ENCODE results near the gene KCNJ5.
A peak's percentile ranks its signal among the peaks of the same experiment; 100 is the strongest.

Gene KCNJ5

DNA sequence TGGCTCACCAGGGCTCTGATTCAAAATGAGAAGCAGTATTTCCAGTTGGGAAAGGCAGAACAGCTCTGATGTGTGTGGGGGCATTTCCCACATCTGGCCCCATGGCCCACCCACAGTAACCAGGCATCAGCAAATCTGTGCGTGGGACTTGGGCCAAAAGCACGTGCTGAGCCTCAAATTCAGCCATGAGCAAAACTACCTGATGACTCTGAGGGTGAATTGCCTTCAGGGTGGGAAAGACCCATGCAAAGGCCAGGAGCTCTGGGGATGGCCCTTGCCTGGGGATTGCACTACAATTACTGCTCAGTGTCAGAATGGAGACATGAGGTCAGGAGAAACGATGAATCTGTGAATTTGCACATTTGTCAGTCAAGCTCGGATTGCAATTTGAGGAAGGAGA, 30.6 kb downstream of the KCNJ5 start:
- H3K4me1 ChIP-seq (ENCODE audit: control insufficient read depth in 2 of 2, insufficient read depth in 2 of 2, low read length in 2 of 2): no peaks in the 10 kb centered on the region
- H3K9ac ChIP-seq (ENCODE audit: low read depth in 1 of 2, low read length in 2 of 2): no peak overlapping the region
- no peaks in the 10 kb centered on the region for H3K9me3 ChIP-seq (ENCODE audit: control insufficient read depth in 2 of 2, low read length in 2 of 2)
- no peak overlapping the region for H3K27ac ChIP-seq (ENCODE audit: low read depth in 2 of 2, low read length in 2 of 2)
- no peak overlapping the region for H3K4me3 ChIP-seq (ENCODE audit: low read length in 2 of 2)
- no peaks in the 10 kb centered on the region for H3K36me3 ChIP-seq (ENCODE audit: control insufficient read depth in 2 of 2, insufficient read depth in 2 of 2, low read length in 2 of 2)
- no peaks in the 10 kb centered on the region for H3K27me3 ChIP-seq (ENCODE audit: control insufficient read depth in 2 of 2, insufficient read depth in 2 of 2, low read length in 2 of 2)

DNA sequence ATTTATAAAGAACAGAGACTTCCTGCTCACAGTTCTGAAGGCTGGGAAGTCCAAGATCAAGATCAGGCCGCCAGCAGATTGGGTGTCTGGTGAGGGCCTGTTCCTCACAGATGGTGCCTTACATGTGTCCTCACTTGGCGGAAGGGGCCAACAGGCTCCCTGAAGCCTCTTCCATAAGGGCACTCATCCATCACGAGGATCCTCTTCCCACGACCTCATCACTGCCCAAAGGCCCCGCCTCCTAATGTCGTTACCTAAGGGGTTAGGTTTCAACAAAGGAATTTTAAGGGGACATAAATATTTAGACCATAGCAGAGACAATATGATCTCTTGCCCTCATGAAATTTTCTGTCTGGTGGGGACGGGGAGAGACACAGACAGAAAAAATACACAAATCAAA, 32.9 kb downstream of the KCNJ5 start:
- H3K27ac ChIP-seq (ENCODE audit: low read depth in 2 of 2, low read length in 2 of 2): no peak overlapping the region
- H3K27me3 ChIP-seq (ENCODE audit: control insufficient read depth in 2 of 2, insufficient read depth in 2 of 2, low read length in 2 of 2): no peaks in the 10 kb centered on the region
- H3K4me3 ChIP-seq (ENCODE audit: low read length in 2 of 2): no peak overlapping the region
- no peak overlapping the region for H3K9ac ChIP-seq (ENCODE audit: low read depth in 1 of 2, low read length in 2 of 2)
- H3K9me3 ChIP-seq (ENCODE audit: control insufficient read depth in 2 of 2, low read length in 2 of 2): no peaks in the 10 kb centered on the region
- no peaks in the 10 kb centered on the region for H3K36me3 ChIP-seq (ENCODE audit: control insufficient read depth in 2 of 2, insufficient read depth in 2 of 2, low read length in 2 of 2)
- no peaks in the 10 kb centered on the region for H3K4me1 ChIP-seq (ENCODE audit: control insufficient read depth in 2 of 2, insufficient read depth in 2 of 2, low read length in 2 of 2)

DNA sequence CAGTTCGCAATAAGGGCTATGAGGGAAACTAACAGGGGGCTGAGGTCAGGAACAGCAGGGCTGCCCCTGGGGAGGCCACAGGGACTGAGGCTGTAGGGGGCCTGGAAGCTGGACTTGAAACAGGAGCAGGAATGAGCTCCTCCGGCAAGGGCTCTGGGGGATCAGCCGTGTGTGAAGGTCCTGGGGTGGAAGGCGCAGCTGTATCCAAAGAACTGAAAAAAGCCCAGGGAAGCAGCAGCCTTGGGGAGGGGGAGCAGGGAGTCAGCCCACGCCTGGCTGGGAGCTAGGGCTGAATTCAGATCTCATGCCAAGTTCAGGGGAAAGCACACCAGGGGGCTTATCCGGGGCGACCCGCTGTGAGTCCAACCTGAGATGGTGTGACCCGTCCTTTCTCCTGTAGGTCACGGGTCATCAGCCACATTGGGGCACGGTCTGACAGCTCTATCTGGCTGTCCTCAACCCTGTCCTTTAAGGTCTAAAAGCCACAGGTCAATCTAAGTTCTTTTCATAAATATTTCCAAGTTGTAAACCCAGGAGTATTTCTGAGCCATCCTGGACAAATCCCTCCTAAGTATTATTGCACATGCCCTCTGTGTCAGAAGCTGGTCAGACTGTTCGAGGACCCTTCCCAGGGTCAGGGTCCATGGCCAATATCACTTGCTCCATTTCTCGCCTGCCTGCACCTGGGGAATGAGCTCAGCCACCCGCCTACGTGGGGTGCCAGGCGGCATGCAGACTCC, 33.5 kb downstream of the KCNJ5 start:
- Histone ChIP-seq H3K27ac (ENCODE audit: low read depth in 2 of 2, low read length in 2 of 2) (no peak overlapping the region), H3K4me1 (ENCODE audit: control insufficient read depth in 2 of 2, insufficient read depth in 2 of 2, low read length in 2 of 2) (no peaks in the 10 kb centered on the region)

DNA sequence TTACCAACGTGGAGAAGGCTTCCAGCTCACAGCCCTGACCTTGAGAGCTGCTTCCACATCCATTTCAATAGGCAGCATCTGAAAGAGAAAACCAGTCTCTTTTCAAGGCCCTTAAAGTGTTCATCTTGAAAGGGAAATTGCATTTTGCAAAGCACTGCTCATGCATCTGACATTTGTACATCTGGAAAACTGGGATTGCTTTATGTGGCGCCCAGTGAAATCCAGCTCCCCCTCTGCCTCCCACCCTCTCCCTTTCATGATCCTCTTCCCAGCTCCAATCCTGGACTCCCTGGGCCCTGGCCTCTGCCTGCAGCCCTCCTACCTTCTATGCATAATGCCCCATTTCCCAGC, 34.1 kb downstream of the KCNJ5 start:
- no peak overlapping the region for H3K4me3 ChIP-seq (ENCODE audit: low read length in 2 of 2)
- no peaks in the 10 kb centered on the region for H3K36me3 ChIP-seq (ENCODE audit: control insufficient read depth in 2 of 2, insufficient read depth in 2 of 2, low read length in 2 of 2)
- H3K27me3 ChIP-seq (ENCODE audit: control insufficient read depth in 2 of 2, insufficient read depth in 2 of 2, low read length in 2 of 2): no peaks in the 10 kb centered on the region
- H3K9me3 ChIP-seq (ENCODE audit: control insufficient read depth in 2 of 2, low read length in 2 of 2): no peaks in the 10 kb centered on the region
- H3K9ac ChIP-seq (ENCODE audit: low read depth in 1 of 2, low read length in 2 of 2): no peak overlapping the region
- H3K4me1 ChIP-seq (ENCODE audit: control insufficient read depth in 2 of 2, insufficient read depth in 2 of 2, low read length in 2 of 2): no peaks in the 10 kb centered on the region
- H3K27ac ChIP-seq (ENCODE audit: low read depth in 2 of 2, low read length in 2 of 2): no peak overlapping the region

More for the DNA sequence above, 33.5 kb downstream of the KCNJ5 start:
- H3K27me3 ChIP-seq (ENCODE audit: control insufficient read depth in 2 of 2, insufficient read depth in 2 of 2, low read length in 2 of 2): no peaks in the 10 kb centered on the region
- H3K4me3 ChIP-seq (ENCODE audit: low read length in 2 of 2): no peak overlapping the region
- H3K36me3 ChIP-seq (ENCODE audit: control insufficient read depth in 2 of 2, insufficient read depth in 2 of 2, low read length in 2 of 2): no peaks in the 10 kb centered on the region
- no peak overlapping the region for H3K9ac ChIP-seq (ENCODE audit: low read depth in 1 of 2, low read length in 2 of 2)
- H3K9me3 ChIP-seq (ENCODE audit: control insufficient read depth in 2 of 2, low read length in 2 of 2): no peaks in the 10 kb centered on the region

DNA sequence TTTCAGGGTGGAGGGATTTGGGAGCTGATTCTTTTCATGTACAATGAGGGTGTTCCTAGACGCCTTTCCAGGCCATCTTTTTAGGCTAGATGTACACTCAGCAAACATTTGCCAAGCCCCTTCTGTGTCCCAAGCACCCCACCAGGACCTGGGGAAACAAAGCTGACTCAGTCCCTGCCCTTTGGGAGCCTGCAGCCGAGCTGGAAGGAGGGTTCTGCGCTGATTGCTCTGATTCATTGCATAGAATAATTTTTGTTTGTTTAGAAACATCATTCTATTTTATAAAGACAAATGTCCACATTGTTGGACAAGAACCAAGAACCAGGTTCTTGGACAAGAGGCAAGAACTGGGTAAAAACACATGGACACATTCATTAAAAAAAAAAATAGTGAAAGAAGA, 34.8 kb downstream of the KCNJ5 start:
- Histone ChIP-seq H3K9me3 (ENCODE audit: control insufficient read depth in 2 of 2, low read length in 2 of 2) (no peaks in the 10 kb centered on the region), H3K27ac (ENCODE audit: low read depth in 2 of 2, low read length in 2 of 2) (no peak overlapping the region), H3K4me1 (ENCODE audit: control insufficient read depth in 2 of 2, insufficient read depth in 2 of 2, low read length in 2 of 2) (no peaks in the 10 kb centered on the region), H3K27me3 (ENCODE audit: control insufficient read depth in 2 of 2, insufficient read depth in 2 of 2, low read length in 2 of 2) (no peaks in the 10 kb centered on the region), H3K36me3 (ENCODE audit: control insufficient read depth in 2 of 2, insufficient read depth in 2 of 2, low read length in 2 of 2) (no peaks in the 10 kb centered on the region), H3K4me3 (ENCODE audit: low read length in 2 of 2) (no peak overlapping the region), H3K9ac (ENCODE audit: low read depth in 1 of 2, low read length in 2 of 2) (no peak overlapping the region)

DNA sequence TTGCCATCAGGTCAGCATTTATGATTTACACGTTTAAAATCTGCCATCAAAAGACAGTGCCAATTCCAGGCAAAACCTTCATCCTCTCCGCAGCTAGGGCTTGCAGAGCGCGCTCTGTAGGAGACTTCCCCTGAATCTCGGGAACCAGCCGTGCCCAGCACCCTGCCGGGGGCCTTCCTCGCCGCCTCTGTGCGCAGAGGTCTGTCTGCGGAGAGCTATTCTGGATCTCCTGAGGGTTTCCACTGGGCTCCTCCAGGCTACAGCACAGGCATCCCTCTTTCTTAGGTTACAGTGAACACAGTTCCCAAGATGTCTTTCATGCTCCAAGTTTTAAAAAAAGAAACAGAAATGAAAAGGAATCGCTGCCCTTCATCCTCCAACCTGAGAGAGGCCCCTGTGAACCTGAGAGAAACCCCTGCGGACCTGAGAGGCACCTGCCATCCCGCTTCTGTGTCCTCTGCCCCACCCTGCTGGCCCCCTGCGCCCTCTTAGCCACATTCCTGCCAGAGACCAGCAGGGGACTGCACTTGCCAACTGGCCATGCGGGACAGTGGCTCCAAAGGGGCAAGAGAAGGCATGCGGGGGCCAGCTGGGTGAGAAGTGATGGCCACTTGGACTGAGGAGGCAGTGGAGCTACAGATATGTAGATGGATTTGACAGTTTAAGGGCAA, 35.4 kb downstream of the KCNJ5 start:
- Histone ChIP-seq H3K27me3 (ENCODE audit: control insufficient read depth in 2 of 2, insufficient read depth in 2 of 2, low read length in 2 of 2) (no peaks in the 10 kb centered on the region), H3K4me3 (ENCODE audit: low read length in 2 of 2) (no peak overlapping the region)

DNA sequence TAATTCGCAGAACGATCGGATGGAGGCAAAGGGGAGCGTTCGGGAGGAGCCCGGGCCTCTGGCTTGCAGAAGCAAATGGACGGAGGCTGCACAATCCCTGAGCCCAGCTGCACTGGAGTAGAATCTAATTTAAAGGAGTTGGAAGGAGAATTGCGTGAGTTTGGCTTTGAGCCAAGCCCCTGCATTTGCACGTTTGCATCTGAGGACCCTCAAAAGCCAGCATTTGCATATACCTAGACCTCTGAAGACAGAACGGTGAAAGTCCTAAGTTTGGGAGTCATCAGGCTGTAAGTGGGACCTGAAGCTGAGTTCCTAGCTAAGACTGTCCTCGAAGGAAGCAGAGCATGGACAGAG, 35.9 kb downstream of the KCNJ5 start:
- Histone ChIP-seq H3K36me3 (ENCODE audit: control insufficient read depth in 2 of 2, insufficient read depth in 2 of 2, low read length in 2 of 2) (no peaks in the 10 kb centered on the region), H3K4me3 (ENCODE audit: low read length in 2 of 2) (no peak overlapping the region), H3K4me1 (ENCODE audit: control insufficient read depth in 2 of 2, insufficient read depth in 2 of 2, low read length in 2 of 2) (no peaks in the 10 kb centered on the region), H3K27me3 (ENCODE audit: control insufficient read depth in 2 of 2, insufficient read depth in 2 of 2, low read length in 2 of 2) (no peaks in the 10 kb centered on the region), H3K9me3 (ENCODE audit: control insufficient read depth in 2 of 2, low read length in 2 of 2) (no peaks in the 10 kb centered on the region), H3K9ac (ENCODE audit: low read depth in 1 of 2, low read length in 2 of 2) (no peak overlapping the region), H3K27ac (ENCODE audit: low read depth in 2 of 2, low read length in 2 of 2) (no peak overlapping the region)

More for the DNA sequence above, 35.4 kb downstream of the KCNJ5 start:
- Histone ChIP-seq H3K9ac (ENCODE audit: low read depth in 1 of 2, low read length in 2 of 2) (no peak overlapping the region), H3K4me1 (ENCODE audit: control insufficient read depth in 2 of 2, insufficient read depth in 2 of 2, low read length in 2 of 2) (no peaks in the 10 kb centered on the region), H3K27ac (ENCODE audit: low read depth in 2 of 2, low read length in 2 of 2) (no peak overlapping the region), H3K9me3 (ENCODE audit: control insufficient read depth in 2 of 2, low read length in 2 of 2) (no peaks in the 10 kb centered on the region), H3K36me3 (ENCODE audit: control insufficient read depth in 2 of 2, insufficient read depth in 2 of 2, low read length in 2 of 2) (no peaks in the 10 kb centered on the region)

DNA sequence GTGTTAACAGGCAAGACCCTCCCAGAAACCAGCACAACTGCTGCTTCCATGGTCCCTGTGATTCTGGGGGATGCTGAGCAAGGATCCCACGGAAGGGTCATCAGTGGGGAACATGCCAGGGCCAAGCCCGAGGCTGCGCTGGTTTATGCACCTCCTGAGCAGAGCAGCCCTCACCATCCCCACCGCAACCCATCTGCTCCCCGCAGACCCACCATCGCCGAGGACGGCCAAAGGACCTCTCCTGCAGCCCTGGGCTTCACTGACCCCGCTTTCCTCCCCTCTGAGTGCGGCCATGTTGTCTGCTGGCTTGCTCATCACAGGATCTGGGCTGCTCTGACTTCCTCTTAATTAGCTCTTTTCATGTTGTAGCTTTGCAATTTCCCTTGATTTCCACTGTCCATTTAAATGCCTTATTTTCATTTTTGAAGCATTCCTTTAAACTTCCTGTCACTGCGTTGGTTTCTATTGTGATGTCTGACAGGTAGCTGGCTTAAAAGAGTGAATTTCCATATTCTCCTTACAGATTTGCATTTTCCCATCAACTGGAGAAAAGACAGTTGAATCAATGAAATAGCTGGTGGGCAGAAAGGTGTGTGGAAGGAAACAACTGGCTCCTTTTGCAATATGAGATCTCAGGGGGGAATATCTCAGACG, 36.7 kb downstream of the KCNJ5 start:
- Histone ChIP-seq H3K27ac (ENCODE audit: low read depth in 2 of 2, low read length in 2 of 2) (no peak overlapping the region), H3K27me3 (ENCODE audit: control insufficient read depth in 2 of 2, insufficient read depth in 2 of 2, low read length in 2 of 2) (no peaks in the 10 kb centered on the region), H3K36me3 (ENCODE audit: control insufficient read depth in 2 of 2, insufficient read depth in 2 of 2, low read length in 2 of 2) (no peaks in the 10 kb centered on the region), H3K9me3 (ENCODE audit: control insufficient read depth in 2 of 2, low read length in 2 of 2) (no peaks in the 10 kb centered on the region), H3K4me3 (ENCODE audit: low read length in 2 of 2) (no peak overlapping the region), H3K4me1 (ENCODE audit: control insufficient read depth in 2 of 2, insufficient read depth in 2 of 2, low read length in 2 of 2) (no peaks in the 10 kb centered on the region), H3K9ac (ENCODE audit: low read depth in 1 of 2, low read length in 2 of 2) (no peak overlapping the region)

DNA sequence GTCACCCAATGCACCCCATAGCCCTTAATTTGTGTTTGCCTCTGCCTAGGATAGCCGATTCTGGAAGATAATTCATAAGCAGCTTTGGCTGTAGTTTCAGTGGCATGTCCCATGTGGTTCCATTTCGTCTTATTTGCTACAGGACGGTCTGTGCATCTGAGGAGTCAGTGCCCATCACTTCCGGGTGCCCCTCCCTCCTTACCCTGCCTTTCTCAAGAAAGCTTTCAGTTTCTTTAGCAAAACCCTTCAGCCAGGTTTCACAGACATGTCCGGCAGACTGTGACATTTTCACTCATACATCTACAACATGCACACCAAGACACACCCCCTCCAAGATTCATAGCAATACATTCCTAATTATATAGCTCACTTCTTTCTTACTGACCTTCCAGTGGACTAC, 37.2 kb downstream of the KCNJ5 start:
- Histone ChIP-seq H3K4me3 (ENCODE audit: low read length in 2 of 2) (peak overlapping the region in 1 of 2 donors; percentile 14), H3K27ac (ENCODE audit: low read depth in 2 of 2, low read length in 2 of 2) (no peak overlapping the region), H3K9me3 (ENCODE audit: control insufficient read depth in 2 of 2, low read length in 2 of 2) (no peaks in the 10 kb centered on the region), H3K4me1 (ENCODE audit: control insufficient read depth in 2 of 2, insufficient read depth in 2 of 2, low read length in 2 of 2) (no peaks in the 10 kb centered on the region), H3K36me3 (ENCODE audit: control insufficient read depth in 2 of 2, insufficient read depth in 2 of 2, low read length in 2 of 2) (no peaks in the 10 kb centered on the region), H3K9ac (ENCODE audit: low read depth in 1 of 2, low read length in 2 of 2) (no peak overlapping the region), H3K27me3 (ENCODE audit: control insufficient read depth in 2 of 2, insufficient read depth in 2 of 2, low read length in 2 of 2) (no peaks in the 10 kb centered on the region)

DNA sequence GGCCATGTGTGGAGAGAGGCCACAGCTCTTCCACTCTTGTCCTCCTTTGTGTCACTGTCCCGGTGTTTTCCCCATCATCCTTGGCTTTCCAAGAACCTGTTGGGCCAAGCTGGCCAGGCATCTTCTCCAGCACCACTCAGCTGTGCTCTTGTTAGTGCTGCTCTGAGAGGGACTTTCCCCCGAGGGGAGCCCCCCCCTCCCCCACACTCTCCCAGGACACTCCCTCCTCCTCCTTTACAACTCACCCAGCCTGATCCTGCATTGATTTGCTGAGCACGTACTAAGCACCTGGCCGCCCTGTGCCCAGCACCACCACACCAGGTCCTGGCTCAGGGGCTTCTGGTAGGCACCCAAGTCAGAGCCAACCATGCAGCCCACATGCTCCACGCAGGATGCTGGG, 38.3 kb downstream of the KCNJ5 start:
- Histone ChIP-seq H3K36me3 (ENCODE audit: control insufficient read depth in 2 of 2, insufficient read depth in 2 of 2, low read length in 2 of 2) (no peaks in the 10 kb centered on the region), H3K4me3 (ENCODE audit: low read length in 2 of 2) (no peak overlapping the region), H3K9me3 (ENCODE audit: control insufficient read depth in 2 of 2, low read length in 2 of 2) (no peaks in the 10 kb centered on the region), H3K9ac (ENCODE audit: low read depth in 1 of 2, low read length in 2 of 2) (no peak overlapping the region), H3K27me3 (ENCODE audit: control insufficient read depth in 2 of 2, insufficient read depth in 2 of 2, low read length in 2 of 2) (no peaks in the 10 kb centered on the region), H3K27ac (ENCODE audit: low read depth in 2 of 2, low read length in 2 of 2) (no peak overlapping the region), H3K4me1 (ENCODE audit: control insufficient read depth in 2 of 2, insufficient read depth in 2 of 2, low read length in 2 of 2) (no peaks in the 10 kb centered on the region)
